Measurements from ENCODE around the gene CALD1.

DNA sequence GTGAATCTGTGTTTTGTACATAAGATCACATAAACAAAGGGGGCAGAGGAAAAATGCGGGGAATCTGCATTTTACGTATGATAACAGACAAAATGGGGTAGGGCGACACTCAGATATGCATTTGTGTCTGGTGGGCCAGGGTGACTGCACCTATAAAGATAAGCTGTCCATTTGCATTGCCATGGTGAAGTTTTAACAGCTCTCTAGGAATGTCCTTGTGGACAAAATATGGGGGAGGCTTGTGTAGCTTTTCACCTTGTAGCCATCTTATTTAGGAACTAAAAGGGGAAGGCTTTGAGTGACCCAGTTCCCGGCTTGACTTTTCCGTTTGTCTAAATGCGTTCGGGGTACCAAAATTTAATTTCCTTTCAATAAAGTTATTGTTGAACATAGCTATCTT lies 114.5 kb downstream of the CALD1 start:
- TF ChIP-seq, protein P1, sequence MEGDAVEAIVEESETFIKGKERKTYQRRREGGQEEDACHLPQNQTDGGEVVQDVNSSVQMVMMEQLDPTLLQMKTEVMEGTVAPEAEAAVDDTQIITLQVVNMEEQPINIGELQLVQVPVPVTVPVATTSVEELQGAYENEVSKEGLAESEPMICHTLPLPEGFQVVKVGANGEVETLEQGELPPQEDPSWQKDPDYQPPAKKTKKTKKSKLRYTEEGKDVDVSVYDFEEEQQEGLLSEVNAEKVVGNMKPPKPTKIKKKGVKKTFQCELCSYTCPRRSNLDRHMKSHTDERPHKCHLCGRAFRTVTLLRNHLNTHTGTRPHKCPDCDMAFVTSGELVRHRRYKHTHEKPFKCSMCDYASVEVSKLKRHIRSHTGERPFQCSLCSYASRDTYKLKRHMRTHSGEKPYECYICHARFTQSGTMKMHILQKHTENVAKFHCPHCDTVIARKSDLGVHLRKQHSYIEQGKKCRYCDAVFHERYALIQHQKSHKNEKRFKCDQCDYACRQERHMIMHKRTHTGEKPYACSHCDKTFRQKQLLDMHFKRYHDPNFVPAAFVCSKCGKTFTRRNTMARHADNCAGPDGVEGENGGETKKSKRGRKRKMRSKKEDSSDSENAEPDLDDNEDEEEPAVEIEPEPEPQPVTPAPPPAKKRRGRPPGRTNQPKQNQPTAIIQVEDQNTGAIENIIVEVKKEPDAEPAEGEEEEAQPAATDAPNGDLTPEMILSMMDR (conservative IDR thresholded peaks at IDR 0.05; ENCODE audit: low read depth, low read length) = no peak
- TF ChIP-seq EZH2phosphoT487 (IDR thresholded peaks at IDR 0.05; ENCODE audit: borderline replicate concordance, low read length) = no peak

All from PC-3 (cell line).